22Rv1 (cell line): ENCODE measurements around the gene PLPP1.

ENCODE experiments used
- H3K27ac ChIP-seq: fragments of 450-650 bp; 2 replicates; pipeline ENCODE4 v1.5.1; 2017
- ZFX ChIP-seq: fragments of 450-650 bp; IDR thresholded peaks from 2 replicates; pipeline ENCODE4 v1.6.1; 2017; ENCODE audit warnings: antibody characterized with exemption, borderline replicate concordance
- TF ChIP-seq, protein P1 (sequence below): fragments of 450-650 bp; IDR thresholded peaks from 2 replicates; pipeline ENCODE4 v1.5.1; 2017; ENCODE audit warnings: mild to moderate bottlenecking

PLPP1 gene

GRCh38 chr5:55535199-55535905, 588 bp upstream of the PLPP1 start:
- TF ChIP-seq, protein P1, sequence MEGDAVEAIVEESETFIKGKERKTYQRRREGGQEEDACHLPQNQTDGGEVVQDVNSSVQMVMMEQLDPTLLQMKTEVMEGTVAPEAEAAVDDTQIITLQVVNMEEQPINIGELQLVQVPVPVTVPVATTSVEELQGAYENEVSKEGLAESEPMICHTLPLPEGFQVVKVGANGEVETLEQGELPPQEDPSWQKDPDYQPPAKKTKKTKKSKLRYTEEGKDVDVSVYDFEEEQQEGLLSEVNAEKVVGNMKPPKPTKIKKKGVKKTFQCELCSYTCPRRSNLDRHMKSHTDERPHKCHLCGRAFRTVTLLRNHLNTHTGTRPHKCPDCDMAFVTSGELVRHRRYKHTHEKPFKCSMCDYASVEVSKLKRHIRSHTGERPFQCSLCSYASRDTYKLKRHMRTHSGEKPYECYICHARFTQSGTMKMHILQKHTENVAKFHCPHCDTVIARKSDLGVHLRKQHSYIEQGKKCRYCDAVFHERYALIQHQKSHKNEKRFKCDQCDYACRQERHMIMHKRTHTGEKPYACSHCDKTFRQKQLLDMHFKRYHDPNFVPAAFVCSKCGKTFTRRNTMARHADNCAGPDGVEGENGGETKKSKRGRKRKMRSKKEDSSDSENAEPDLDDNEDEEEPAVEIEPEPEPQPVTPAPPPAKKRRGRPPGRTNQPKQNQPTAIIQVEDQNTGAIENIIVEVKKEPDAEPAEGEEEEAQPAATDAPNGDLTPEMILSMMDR = no peak
- no peak for TF ChIP-seq ZFX
- H3K27ac ChIP-seq = peak overlapping the region; percentile 87

DNA sequence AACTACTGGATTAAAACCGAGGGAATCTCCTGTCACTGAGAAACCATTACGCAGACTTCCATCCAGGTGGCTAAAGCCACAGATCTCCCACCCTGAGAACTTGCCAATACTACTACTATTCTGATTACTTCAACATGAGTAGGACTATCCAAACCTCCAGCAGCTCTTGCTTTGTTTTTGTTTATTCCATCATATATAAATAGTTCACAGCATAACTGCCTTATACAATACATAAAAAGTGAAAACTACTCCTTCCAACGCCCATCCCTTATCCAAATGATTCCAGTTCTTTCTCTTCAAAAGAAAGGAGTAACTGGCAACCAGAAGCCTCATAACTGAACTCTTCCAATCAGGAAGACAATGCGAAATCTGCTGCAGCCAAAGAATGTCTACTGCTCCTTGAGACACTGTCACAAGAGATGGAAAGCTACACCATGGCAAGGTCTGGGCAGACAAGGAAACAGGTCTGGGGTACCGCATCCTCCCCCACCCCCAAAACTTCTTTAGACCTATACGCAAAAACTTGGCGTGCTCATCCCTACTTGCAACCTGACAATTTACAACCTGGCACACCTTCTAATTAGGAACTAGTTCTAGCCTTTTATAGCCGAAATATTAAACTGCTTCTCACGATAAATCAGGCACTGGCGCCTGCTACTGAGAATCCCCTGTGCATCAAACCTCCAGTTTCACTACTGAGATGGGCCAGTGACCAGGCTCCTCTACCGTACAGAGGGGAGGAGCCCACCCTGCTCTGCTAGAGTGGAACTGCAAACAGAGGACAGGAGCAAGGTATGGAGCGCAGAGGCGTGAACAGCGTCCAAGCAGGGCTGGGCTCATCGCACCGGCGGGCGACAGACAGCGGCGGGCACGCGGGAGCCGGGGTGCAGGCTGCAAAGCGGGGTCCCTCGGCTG, 986 bp downstream of the PLPP1 start:
- H3K27ac ChIP-seq = peak overlapping the region; percentile 87
- TF ChIP-seq, protein P1 = no peak
- TF ChIP-seq ZFX = no peak

DNA sequence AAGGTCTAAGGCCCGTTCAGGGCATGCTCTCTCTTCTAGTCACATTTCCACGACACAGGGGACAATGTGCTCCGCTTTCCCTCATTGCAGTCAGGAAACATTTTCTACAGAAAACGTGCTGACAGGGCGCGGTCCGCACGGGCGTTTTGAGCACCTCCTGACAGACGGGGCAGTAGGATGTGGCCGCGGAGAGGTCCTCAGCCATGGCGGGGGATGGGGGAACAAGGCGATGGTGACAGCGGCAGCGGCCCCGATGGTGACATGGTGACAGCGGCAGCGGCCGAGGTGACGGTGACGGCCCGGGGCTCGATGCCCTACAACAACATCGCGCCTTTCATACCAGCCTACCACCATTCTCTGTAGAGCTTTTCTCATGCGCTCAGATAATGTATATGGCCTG, 4.1 kb downstream of the PLPP1 start:
- 0 out of 2 replicates have a peak overlapping the region, but pooled peaks have one; percentile 7 for H3K27ac ChIP-seq
- TF ChIP-seq ZFX = no peak
- TF ChIP-seq, protein P1 = no peak

DNA sequence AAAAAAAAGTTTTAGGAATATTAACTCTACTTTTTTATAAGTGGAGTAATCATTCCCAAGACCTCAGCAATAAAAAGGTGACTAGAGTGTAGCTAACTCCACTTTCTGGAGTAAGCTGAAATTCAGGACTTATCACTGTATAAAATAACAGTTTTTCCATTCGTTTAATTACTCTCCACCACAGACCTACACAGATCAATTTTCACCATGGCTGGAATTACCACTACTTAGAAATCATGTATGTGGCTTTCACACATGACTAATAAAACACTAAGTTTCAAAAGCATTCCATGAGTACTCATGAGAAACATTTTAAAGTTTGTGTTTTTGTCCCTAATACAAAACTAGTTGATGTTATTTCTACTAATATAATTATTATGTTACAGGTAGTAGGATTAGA, 9.9 kb downstream of the PLPP1 start:
- peak overlapping the region; percentile 57 for H3K27ac ChIP-seq
- TF ChIP-seq, protein P1 = no peak
- TF ChIP-seq ZFX = no peak

DNA sequence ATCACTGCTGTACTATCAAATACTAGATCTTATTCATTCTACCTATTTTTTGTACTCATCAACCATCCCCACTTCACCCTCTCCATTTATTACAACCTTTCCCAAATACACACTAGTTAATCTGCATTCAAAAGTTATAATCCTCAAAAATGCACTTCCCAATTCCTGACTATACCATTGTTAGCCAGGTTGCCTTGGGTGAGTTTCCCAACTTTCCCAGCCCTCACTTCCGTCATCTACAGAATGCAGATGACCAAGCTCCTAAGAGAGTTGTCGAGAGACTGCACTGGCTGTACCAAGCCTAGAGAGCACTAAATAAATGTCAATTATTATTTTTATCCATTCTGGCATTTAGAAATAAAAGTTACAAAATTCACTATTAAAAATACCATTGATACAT, 11.5 kb downstream of the PLPP1 start:
- H3K27ac ChIP-seq = peak overlapping the region; percentile 57
- TF ChIP-seq ZFX = no peak
- TF ChIP-seq, protein P1 = no peak

DNA sequence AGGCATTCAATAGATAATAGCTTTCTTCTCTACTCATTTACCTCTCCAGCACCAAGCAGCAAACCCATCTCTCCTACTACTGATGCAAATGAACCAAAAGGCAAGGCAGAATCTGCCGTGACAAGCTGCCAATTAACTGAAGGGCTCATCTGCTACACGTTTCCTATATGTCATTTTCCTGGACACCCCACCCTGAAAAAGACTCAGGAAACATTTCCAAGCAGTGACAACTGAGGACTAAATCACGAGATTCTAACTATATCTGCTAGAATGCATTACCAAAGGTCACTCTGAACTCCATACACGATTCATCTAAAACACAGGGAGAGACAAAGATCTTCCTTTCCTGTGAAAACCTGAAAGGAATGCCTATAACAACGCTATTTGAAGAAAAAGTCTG, 12.9 kb downstream of the PLPP1 start:
- H3K27ac ChIP-seq = no peak overlapping the region
- TF ChIP-seq, protein P1 = no peak
- no peak for TF ChIP-seq ZFX
